GM12878 (cell line): ENCODE data around the gene DNAJC28. TPM values are rescaled to one million over a fixed set of nuclear protein-coding genes. Genes with fewer than 3 reads are reported as not detected.

Experiments used
- BHLHE40 ChIP-seq, 2 experiments: fragments of 450-650 bp in 1 of 2; IDR thresholded peaks; 2 replicates each; pipeline ENCODE4 v1.6.1; 2011 to 2017; ENCODE audit warnings: low read depth in 2 of 2, borderline replicate concordance in 1 of 2, improper control_type of control experiment in 1 of 2, low read length in 1 of 2, mild to moderate bottlenecking in 1 of 2
- BRCA1 ChIP-seq: IDR thresholded peaks from 2 replicates; pipeline ENCODE4 v1.6.1; 2011; ENCODE audit warnings: low read depth, low read length, improper control_type of control experiment
- CEBPB ChIP-seq, 2 experiments: fragments of 150-350 bp in 1 of 2; IDR thresholded peaks; 2 replicates each; pipeline ENCODE4 v1.6.1; 2012 to 2014; ENCODE audit warnings: low read depth in 2 of 2, low read length in 2 of 2, borderline replicate concordance in 1 of 2, inconsistent platforms in 1 of 2
- CTCF ChIP-seq, 3 experiments: IDR thresholded peaks in 2 of 3; conservative IDR thresholded peaks in 1 of 3; 2 replicates each; pipeline ENCODE4 v1.5.1; 2011; ENCODE audit warnings: low read depth in 3 of 3, low read length in 3 of 3, mild to moderate bottlenecking in 3 of 3, control low read depth in 2 of 3, moderate library complexity in 2 of 3, inconsistent platforms in 1 of 3, mixed read lengths in 1 of 3; ENCODE audit not compliant: control insufficient read depth in 2 of 3, insufficient read depth in 1 of 3; ENCODE audit errors: extremely low read depth in 1 of 3
- EP300 ChIP-seq, 2 experiments: fragments of 150-350 bp in 1 of 2; IDR thresholded peaks; 2 replicates each; pipeline ENCODE4 v1.6.1; 2011 to 2012; ENCODE audit warnings: low read depth in 2 of 2, low read length in 2 of 2, borderline replicate concordance in 1 of 2, improper control_type of control experiment in 1 of 2, inconsistent platforms in 1 of 2; ENCODE audit not compliant: control insufficient read depth in 1 of 2
- FOXK2 ChIP-seq: fragments of 450-650 bp; IDR thresholded peaks from 2 replicates; pipeline ENCODE4 v1.6.1; 2017; ENCODE audit warnings: mild to moderate bottlenecking, moderate library complexity
- FOXM1 ChIP-seq: IDR thresholded peaks from 2 replicates; pipeline ENCODE4 v1.6.1; 2012; ENCODE audit warnings: low read depth, mild to moderate bottlenecking, inconsistent platforms, low read length, moderate library complexity
- IRF3 ChIP-seq: fragments of 450-650 bp; IDR thresholded peaks from 2 replicates; pipeline ENCODE4 v1.6.1; 2014; ENCODE audit warnings: mild to moderate bottlenecking
- JUND ChIP-seq: IDR thresholded peaks from 2 replicates; pipeline ENCODE4 v1.6.1; 2012; ENCODE audit warnings: low read depth, mild to moderate bottlenecking, low read length, improper control_type of control experiment, moderate library complexity
- MEF2B ChIP-seq: fragments of 450-650 bp; IDR thresholded peaks from 2 replicates; pipeline ENCODE4 v1.6.1; 2018; ENCODE audit warnings: mild to moderate bottlenecking, moderate library complexity; ENCODE audit not compliant: partially characterized antibody, poor library complexity, severe bottlenecking
- NKRF ChIP-seq: fragments of 450-650 bp; conservative IDR thresholded peaks from 2 replicates; pipeline ENCODE4 v1.6.1; 2017; ENCODE audit warnings: mild to moderate bottlenecking, moderate library complexity
- PML ChIP-seq: IDR thresholded peaks from 2 replicates; pipeline ENCODE4 v1.6.1; 2012; ENCODE audit warnings: low read length, inconsistent platforms
- SREBF1 ChIP-seq: IDR thresholded peaks from 2 replicates; pipeline ENCODE4 v1.6.1; 2012; ENCODE audit warnings: mild to moderate bottlenecking, low read length
- STAT1 ChIP-seq: fragments of 450-650 bp; conservative IDR thresholded peaks from 2 replicates; pipeline ENCODE4 v1.6.1; 2014; ENCODE audit warnings: antibody characterized with exemption, mild to moderate bottlenecking
- STAT3 ChIP-seq: IDR thresholded peaks from 2 replicates; pipeline ENCODE4 v1.6.1; 2011; ENCODE audit warnings: low read depth, low read length, improper control_type of control experiment
- TBL1XR1 ChIP-seq: IDR thresholded peaks from 2 replicates; pipeline ENCODE4 v1.6.1; 2012; ENCODE audit warnings: low read depth, low read length, improper control_type of control experiment
- TCF3 ChIP-seq: IDR thresholded peaks from 2 replicates; pipeline ENCODE4 v1.6.1; 2012; ENCODE audit warnings: low read depth, mild to moderate bottlenecking, low read length, borderline replicate concordance; ENCODE audit not compliant: insufficient read depth
- USF1 ChIP-seq: IDR thresholded peaks from 2 replicates; pipeline ENCODE4 v1.6.1; 2011; ENCODE audit warnings: borderline replicate concordance, low read depth, mild to moderate bottlenecking, moderate library complexity, mixed read lengths, low read length; ENCODE audit not compliant: insufficient read depth; ENCODE audit errors: extremely low read length
- ZNF207 ChIP-seq: fragments of 450-650 bp; IDR thresholded peaks from 2 replicates; pipeline ENCODE4 v1.6.1; 2014; ENCODE audit warnings: antibody characterized with exemption, mild to moderate bottlenecking, borderline replicate concordance
- polyA plus RNA-seq, 11 experiments: library from polyadenylated mRNA; depleted of rRNA in 4 of 11; unstranded in 6 of 11; stranded (reverse) in 5 of 11; fragments of >200 nt; fragmentation: Nextera tagmentation in 4 of 11; fragmentation: Illumina TruSeq in 1 of 11; extraction: Ambion mirVana in 4 of 11; extraction: Trizol in 1 of 11; gene quantifications; 1 replicate in 1 of 11; 2 replicates in 10 of 11; pipeline versions ENCODE4 v1.2.1 to v1.2.3, GENCODE V29; 2011 to 2016; ENCODE audit warnings: inconsistent platforms in 2 of 11, missing spikeins in 2 of 11, low read depth in 1 of 11
- total RNA-seq, 4 experiments: library from RNA; depleted of rRNA in 3 of 4; stranded (reverse); fragments of >200 nt in 3 of 4; fragmentation: Illumina TruSeq in 1 of 4; extraction: Trizol in 1 of 4; gene quantifications; 2 replicates each; pipeline versions ENCODE4 v1.2.1 to v1.2.3, GENCODE V29; 2013 to 2021
- TF ChIP-seq, protein P1 (sequence below): IDR thresholded peaks from 2 replicates; pipeline ENCODE4 v1.6.1; 2012; ENCODE audit warnings: low read depth, low read length, improper control_type of control experiment
- TF ChIP-seq, protein P2 (sequence below): fragments of 450-650 bp; IDR thresholded peaks from 2 replicates; pipeline ENCODE4 v1.6.1; 2016; ENCODE audit warnings: mild to moderate bottlenecking

Gene DNAJC28
- total and polyA plus RNA-seq, 10 of the 15 experiments (the other 5 are each of a cell fraction or from before 2014, with no cell fraction given): 0.26 to 0.77 (median 0.54) TPM

- TF ChIP-seq, protein P1, sequence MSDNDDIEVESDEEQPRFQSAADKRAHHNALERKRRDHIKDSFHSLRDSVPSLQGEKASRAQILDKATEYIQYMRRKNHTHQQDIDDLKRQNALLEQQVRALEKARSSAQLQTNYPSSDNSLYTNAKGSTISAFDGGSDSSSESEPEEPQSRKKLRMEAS: peak; percentile 12; the same call in 1 of the 2 replicates
- TF ChIP-seq ZNF207 (peak; percentile 49; the same call in 1 of the 2 replicates), IRF3 (no peak), EP300 (IDR thresholded peaks at IDR 0.05; ENCODE audit: borderline replicate concordance in 1 of 2, control insufficient read depth in 1 of 2, low read depth in 2 of 2, low read length in 2 of 2) (no peak), FOXK2 (no peak), STAT3 (no peak), TCF3 (no peak), FOXM1 (no peak), CEBPB (IDR thresholded peaks at IDR 0.05; ENCODE audit: borderline replicate concordance in 1 of 2, low read depth in 2 of 2, low read length in 2 of 2) (no peak), STAT1 (no peak), JUND (no peak; the same call in 1 of the 2 replicates), NKRF (peak; percentile 72), TBL1XR1 (no peak), SREBF1 (no peak), BRCA1 (no peak), USF1 (no peak), BHLHE40 (IDR thresholded peaks at IDR 0.05; ENCODE audit: borderline replicate concordance in 1 of 2, low read depth in 2 of 2, low read length in 1 of 2) (peak in 1 of 2 experiments; percentile 31; a peak in 2 of 4 replicates), CTCF (IDR thresholded peaks at IDR 0.05 in 2 of 3, conservative IDR thresholded peaks at IDR 0.05 in 1 of 3; ENCODE audit: control insufficient read depth in 2 of 3, extremely low read depth in 1 of 3, insufficient read depth in 1 of 3, low read depth in 3 of 3, low read length in 3 of 3) (peak in 2 of 3 experiments; percentile 11 to 33; a peak in 2 of 6 replicates), MEF2B (no peak), PML (0 out of 2 replicates have a peak, but pooled peaks have one; percentile 20)
- TF ChIP-seq, protein P2, sequence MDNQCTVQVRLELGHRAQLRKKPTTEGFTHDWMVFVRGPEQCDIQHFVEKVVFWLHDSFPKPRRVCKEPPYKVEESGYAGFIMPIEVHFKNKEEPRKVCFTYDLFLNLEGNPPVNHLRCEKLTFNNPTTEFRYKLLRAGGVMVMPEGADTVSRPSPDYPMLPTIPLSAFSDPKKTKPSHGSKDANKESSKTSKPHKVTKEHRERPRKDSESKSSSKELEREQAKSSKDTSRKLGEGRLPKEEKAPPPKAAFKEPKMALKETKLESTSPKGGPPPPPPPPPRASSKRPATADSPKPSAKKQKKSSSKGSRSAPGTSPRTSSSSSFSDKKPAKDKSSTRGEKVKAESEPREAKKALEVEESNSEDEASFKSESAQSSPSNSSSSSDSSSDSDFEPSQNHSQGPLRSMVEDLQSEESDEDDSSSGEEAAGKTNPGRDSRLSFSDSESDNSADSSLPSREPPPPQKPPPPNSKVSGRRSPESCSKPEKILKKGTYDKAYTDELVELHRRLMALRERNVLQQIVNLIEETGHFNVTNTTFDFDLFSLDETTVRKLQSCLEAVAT: no peak
Observed at GRCh38 chr21:33478935-33479678, 12.4 kb downstream of the DNAJC28 start (continued).
